ENCODE results near the gene LAMTOR1.
A peak's percentile ranks its signal among the peaks of the same experiment; 100 is the strongest.

The LAMTOR1 gene

GRCh38 chr11:72084076-72084475 is 19.0 kb downstream of the LAMTOR1 start:
- DNase-seq (ENCODE audit: low spot score), result no peak
- no peak for TF ChIP-seq CTCF (IDR thresholded peaks at IDR 0.05; ENCODE audit: extremely low read depth, insufficient read depth, missing control alignments)

GRCh38 chr11:72083414-72083813 is 19.7 kb downstream of the LAMTOR1 start:
- no peak for DNase-seq (ENCODE audit: low spot score)
- TF ChIP-seq CTCF (IDR thresholded peaks at IDR 0.05; ENCODE audit: extremely low read depth, insufficient read depth, missing control alignments), result no peak
- in situ Hi-C loops (cut with MboI; ENCODE audit: low pct_unique_long_range_greater_than_20kb, low sequenced_read_pairs, unreplicated experiment), result no loop called here

More at GRCh38 chr11:72084076-72084475, 19.0 kb downstream of the LAMTOR1 start:
- in situ Hi-C loops (cut with MboI; ENCODE audit: low pct_unique_long_range_greater_than_20kb, low sequenced_read_pairs, unreplicated experiment), result no loop called here

GRCh38 chr11:72081821-72082453 is 21.2 kb downstream of the LAMTOR1 start:
- DNase-seq (ENCODE audit: low spot score), result no peak
- in situ Hi-C loops (cut with MboI; ENCODE audit: low pct_unique_long_range_greater_than_20kb, low sequenced_read_pairs, unreplicated experiment), result no loop called here
- TF ChIP-seq CTCF (IDR thresholded peaks at IDR 0.05; ENCODE audit: extremely low read depth, insufficient read depth, missing control alignments), result no peak

GRCh38 chr11:72081184-72081644 is 21.9 kb downstream of the LAMTOR1 start:
- in situ Hi-C loops (cut with MboI; ENCODE audit: low pct_unique_long_range_greater_than_20kb, low sequenced_read_pairs, unreplicated experiment), result no loop called here
- no peak for TF ChIP-seq CTCF (IDR thresholded peaks at IDR 0.05; ENCODE audit: extremely low read depth, insufficient read depth, missing control alignments)
- DNase-seq (ENCODE audit: low spot score), result no peak

- peak; percentile 91 for DNase-seq (ENCODE audit: low spot score)
- in situ Hi-C loops (cut with MboI; ENCODE audit: low pct_unique_long_range_greater_than_20kb, low sequenced_read_pairs, unreplicated experiment), result no loop called here
- TF ChIP-seq CTCF (IDR thresholded peaks at IDR 0.05; ENCODE audit: extremely low read depth, insufficient read depth, missing control alignments), result no peak
Measured at GRCh38 chr11:72080326-72081183, 22.5 kb downstream of the LAMTOR1 start, which contains the start of the genes LRRC51 and NUMA1. LRRC51 (plus strand) TSS chr11:72080850; CDS start chr11:72089084, 8,234 bp downstream. NUMA1 (minus strand) TSS chr11:72080542; CDS start chr11:72035943, 44,599 bp downstream.

GRCh38 chr11:72079819-72080325 is 23.2 kb downstream of the LAMTOR1 start:
- TF ChIP-seq CTCF (IDR thresholded peaks at IDR 0.05; ENCODE audit: extremely low read depth, insufficient read depth, missing control alignments), result no peak
- DNase-seq (ENCODE audit: low spot score), result no peak
- in situ Hi-C loops (cut with MboI; ENCODE audit: low pct_unique_long_range_greater_than_20kb, low sequenced_read_pairs, unreplicated experiment), result no loop called here
